A549 (cell line): ENCODE results near the gene ZNRD2. TPM values are rescaled to one million over a fixed set of nuclear protein-coding genes. Genes with fewer than 3 reads are reported as not detected.
A peak's percentile ranks its signal among the peaks of the same experiment; 100 is the strongest.

Experiments used
- ATAC-seq, 2 experiments: fragments of 200-7000 bp in 1 of 2; fragments of >200 bp in 1 of 2; cut with Nextera tagmentation in 1 of 2; cut with Tn5 transposase in 1 of 2; 3 replicates each; pipeline versions ENCODE4 v1.8.0 to v1.9.1; 2018 to 2020; ENCODE audit warnings: mild to moderate bottlenecking in 1 of 2, moderate library complexity in 1 of 2
- CTCF ChIA-PET: fragments of 300-600 bp; sonication (Branson Sonifier 250); formaldehyde crosslinking; extraction: SDS; loops from one replicate; lab custom pipeline; 2021; ENCODE audit warnings: antibody characterized with exemption, inconsistent platforms; lab: Yijun Ruan, JAX
- POLR2A ChIA-PET: fragments of 350-600 bp; formaldehyde crosslinking; extraction: SDS; loops from one replicate; lab custom pipeline; 2021; ENCODE audit warnings: antibody characterized with exemption, inconsistent platforms; lab: Yijun Ruan, JAX
- DNase-seq, 2 experiments: peaks; one replicate each; pipeline versions ENCODE4 v3.0.0 to v3.0.0-alpha.2; 2011 to 2016; ENCODE audit warnings: low read depth in 1 of 2, low spot score in 1 of 2
- FAIRE-seq: peaks from 2 replicates; lab custom pipeline; 2011; peaks lifted over from hg19 to GRCh38; lab: Jason Lieb, UNC
- H3K27ac ChIP-seq, 2 experiments: fragments of >200 bp; sonication (Bioruptor Twin); formaldehyde crosslinking; 3 replicates each; pipeline ENCODE4 v1.5.1; 2016 to 2017
- H3K4me1 ChIP-seq: fragments of >200 bp; sonication (Bioruptor Twin); formaldehyde crosslinking; 3 replicates; pipeline ENCODE4 v1.6.1; 2016
- H3K4me2 ChIP-seq: fragments of >200 bp; sonication (Bioruptor Twin); formaldehyde crosslinking; 3 replicates; pipeline ENCODE4 v1.6.1; 2016
- H3K4me3 ChIP-seq: fragments of >200 bp; sonication (Bioruptor Twin); formaldehyde crosslinking; 3 replicates; pipeline ENCODE4 v1.5.1; 2016
- H3K9me3 ChIP-seq: fragments of >200 bp; sonication (Bioruptor Twin); formaldehyde crosslinking; 3 replicates; pipeline ENCODE4 v1.6.1; 2016
- BHLHE40 ChIP-seq: IDR thresholded peaks from 2 replicates; pipeline ENCODE4 v1.6.1; 2012; ENCODE audit warnings: low read depth, low read length, inconsistent platforms
- CBX2 ChIP-seq: fragments of 200-600 bp; sonication (generic); IDR thresholded peaks from 2 replicates; pipeline ENCODE4 v1.6.1; 2016; ENCODE audit warnings: low read depth, mild to moderate bottlenecking, borderline replicate concordance
- CBX8 ChIP-seq: fragments of 200-600 bp; sonication (generic); IDR thresholded peaks from 2 replicates; pipeline ENCODE4 v1.6.1; 2016
- CEBPB ChIP-seq, 2 experiments: fragments of >200 bp in 1 of 2; sonication (Bioruptor Twin) in 1 of 2; formaldehyde crosslinking in 1 of 2; IDR thresholded peaks; 2 replicates each; pipeline ENCODE4 v1.6.1; 2012 to 2016
- EP300 ChIP-seq, 2 experiments: fragments of >200 bp; sonication (Bioruptor Twin); formaldehyde crosslinking; IDR thresholded peaks; 2 replicates in 1 of 2; 3 replicates in 1 of 2; pipeline ENCODE4 v1.6.1; 2016 to 2017
- FOSL2 ChIP-seq, 2 experiments: fragments of 450-650 bp in 1 of 2; fragments of >200 bp in 1 of 2; sonication (Bioruptor Twin) in 1 of 2; formaldehyde crosslinking; IDR thresholded peaks; 2 replicates each; pipeline versions ENCODE4 v1.5.0 to v1.6.1; 2016 to 2020; ENCODE audit warnings: mild to moderate bottlenecking in 1 of 2, moderate library complexity in 1 of 2
- GATA3 ChIP-seq: IDR thresholded peaks from 2 replicates; pipeline ENCODE4 v1.6.1; 2012; ENCODE audit warnings: borderline replicate concordance
- HDAC2 ChIP-seq: fragments of 200-600 bp; sonication (generic); IDR thresholded peaks from 2 replicates; pipeline ENCODE4 v1.6.1; 2016
- HMGXB4 ChIP-seq: fragments of 250-450 bp; sonication (Bioruptor Pico); IDR thresholded peaks from 2 replicates; pipeline ENCODE4 v1.5.0; 2021; ENCODE audit warnings: mild to moderate bottlenecking, moderate library complexity, borderline replicate concordance
- HOXA7 ChIP-seq: fragments of 250-450 bp; sonication (Bioruptor Pico); IDR thresholded peaks from 2 replicates; pipeline ENCODE4 v1.5.0; 2020; ENCODE audit warnings: mild to moderate bottlenecking, moderate library complexity
- HOXB13 ChIP-seq: fragments of 250-450 bp; sonication (Bioruptor Pico); IDR thresholded peaks from 2 replicates; pipeline ENCODE4 v1.5.0; 2020; ENCODE audit warnings: low read depth, mild to moderate bottlenecking, moderate library complexity
- JUN ChIP-seq, 2 experiments: fragments of >200 bp; sonication (Bioruptor Twin); formaldehyde crosslinking; IDR thresholded peaks; 2 replicates in 1 of 2; 3 replicates in 1 of 2; pipeline ENCODE4 v1.6.1; 2016 to 2017
- JUNB ChIP-seq: fragments of >200 bp; sonication (Bioruptor Twin); formaldehyde crosslinking; IDR thresholded peaks from 2 replicates; pipeline ENCODE4 v1.6.1; 2016
- MAFK ChIP-seq: fragments of 450-650 bp; IDR thresholded peaks from 2 replicates; pipeline ENCODE4 v1.6.1; 2014; ENCODE audit not compliant: partially characterized antibody
- MAZ ChIP-seq: fragments of 150-350 bp; IDR thresholded peaks from 2 replicates; pipeline ENCODE4 v1.6.1; 2014; ENCODE audit warnings: antibody characterized with exemption, low read depth, low read length, borderline replicate concordance
- MYC ChIP-seq: IDR thresholded peaks from 2 replicates; pipeline ENCODE4 v1.6.1; 2012; ENCODE audit warnings: mild to moderate bottlenecking, inconsistent platforms, low read length, improper control_type of control experiment, borderline replicate concordance
- NPAS2 ChIP-seq: fragments of 250-450 bp; sonication (Bioruptor Pico); IDR thresholded peaks from 2 replicates; pipeline ENCODE4 v1.8.0; 2022; ENCODE audit warnings: mild to moderate bottlenecking, moderate library complexity, borderline replicate concordance
- RAD21 ChIP-seq, 2 experiments: fragments of >200 bp in 1 of 2; sonication (Bioruptor Twin) in 1 of 2; formaldehyde crosslinking in 1 of 2; IDR thresholded peaks in 1 of 2; conservative IDR thresholded peaks in 1 of 2; 2 replicates in 1 of 2; 3 replicates in 1 of 2; pipeline ENCODE4 v1.6.1; 2012 to 2018; ENCODE audit warnings: inconsistent platforms in 1 of 2
- RARB ChIP-seq: fragments of 250-450 bp; sonication (Bioruptor Pico); IDR thresholded peaks from 2 replicates; pipeline ENCODE4 v1.8.0; 2021; ENCODE audit warnings: mild to moderate bottlenecking, moderate library complexity
- RFX5 ChIP-seq: fragments of 450-650 bp; IDR thresholded peaks from 2 replicates; pipeline ENCODE4 v1.7.1; 2014; ENCODE audit warnings: antibody characterized with exemption, mild to moderate bottlenecking, moderate library complexity
- RNF2 ChIP-seq: fragments of 200-600 bp; sonication (generic); IDR thresholded peaks from 2 replicates; pipeline ENCODE4 v1.6.1; 2016; ENCODE audit warnings: low read depth, mild to moderate bottlenecking, antibody characterized with exemption, moderate library complexity, borderline replicate concordance
- SMC3 ChIP-seq: fragments of >200 bp; sonication (Bioruptor Twin); formaldehyde crosslinking; IDR thresholded peaks from 3 replicates; pipeline ENCODE4 v1.6.1; 2018; ENCODE audit warnings: inconsistent platforms
- ZC3H11A ChIP-seq: fragments of 450-650 bp; IDR thresholded peaks from 2 replicates; pipeline ENCODE4 v1.6.1; 2014; ENCODE audit warnings: antibody characterized with exemption, mild to moderate bottlenecking
- ZSCAN20 ChIP-seq: fragments of 250-450 bp; sonication (Bioruptor Pico); IDR thresholded peaks from 2 replicates; pipeline ENCODE4 v1.8.0; 2022; ENCODE audit warnings: mild to moderate bottlenecking, moderate library complexity
- WGBS: methylation state at CpG from one replicate; pipeline ENCODE4 v1.1.6; 2017; ENCODE audit errors: missing lambda C conversion rate; 5-methylcytosine and 5-hydroxymethylcytosine counted together
- polyA plus RNA-seq, 4 experiments: library from polyadenylated mRNA; depleted of rRNA in 3 of 4; stranded (reverse); fragments of >200 nt; fragmentation: RNase III in 1 of 4; extraction: RNeasy Plus Mini Kit Qiagen cat#74134 plus additional on column Dnase treatment in 1 of 4; gene quantifications; 2 replicates in 3 of 4; 3 replicates in 1 of 4; pipeline ENCODE4 v1.2.3, GENCODE V29; 2011 to 2017
- TF ChIP-seq, protein P1 (sequence below): fragments of >200 bp; sonication (Bioruptor Twin); formaldehyde crosslinking; IDR thresholded peaks from 3 replicates; pipeline ENCODE4 v1.5.1; 2016
- TF ChIP-seq, protein P2 (sequence below): fragments of 250-450 bp; sonication (Bioruptor Pico); IDR thresholded peaks from 2 replicates; pipeline ENCODE4 v1.5.0; 2020; ENCODE audit warnings: low read depth, mild to moderate bottlenecking, moderate library complexity
- TF ChIP-seq, protein P3 (sequence below): fragments of >200 bp; sonication (Bioruptor Twin); formaldehyde crosslinking; IDR thresholded peaks from 2 replicates; pipeline ENCODE4 v1.6.1; 2016

The ZNRD2 gene
- polyA plus RNA-seq, 2 of the 4 experiments (the other 2 are of a cell fraction), result 28.2 to 66.1 TPM

GRCh38 chr11:65604258-65604657, 34.0 kb downstream of the ZNRD2 start:
- ATAC-seq (no peak), DNase-seq (no peak), FAIRE-seq (no peak)
- CTCF ChIA-PET, result interaction anchor here (0.8 to 20.1 kb wide), 8 partner anchors 13 to 73 kb away, joined by 3 to 249 read pairs (median 4); partner anchors contain the start of genes FAM89B and KCNK7
- Histone ChIP-seq H3K4me2 (no peak overlapping the region), H3K27ac (no peak overlapping the region), H3K4me3 (no peak overlapping the region), H3K4me1 (no peaks in the 10 kb centered on the region; the same call in 2 of the 3 replicates), H3K9me3 (no peaks in the 10 kb centered on the region)
- TF ChIP-seq ZSCAN20 (CRISPR knock-in tag), result no peak
- TF ChIP-seq RFX5, result no peak
- TF ChIP-seq, all 56 proteins: peak for 0
- WGBS, result 92% methylated on average over 1 of the region's 1 CpG
- POLR2A ChIA-PET, result no interaction called here

GRCh38 chr11:65606876-65607613, 36.8 kb downstream of the ZNRD2 start:
- POLR2A ChIA-PET, result no interaction called here
- peak in 1 of 2 experiments; percentile 85; a peak in 3 of 6 replicates for ATAC-seq

DNA sequence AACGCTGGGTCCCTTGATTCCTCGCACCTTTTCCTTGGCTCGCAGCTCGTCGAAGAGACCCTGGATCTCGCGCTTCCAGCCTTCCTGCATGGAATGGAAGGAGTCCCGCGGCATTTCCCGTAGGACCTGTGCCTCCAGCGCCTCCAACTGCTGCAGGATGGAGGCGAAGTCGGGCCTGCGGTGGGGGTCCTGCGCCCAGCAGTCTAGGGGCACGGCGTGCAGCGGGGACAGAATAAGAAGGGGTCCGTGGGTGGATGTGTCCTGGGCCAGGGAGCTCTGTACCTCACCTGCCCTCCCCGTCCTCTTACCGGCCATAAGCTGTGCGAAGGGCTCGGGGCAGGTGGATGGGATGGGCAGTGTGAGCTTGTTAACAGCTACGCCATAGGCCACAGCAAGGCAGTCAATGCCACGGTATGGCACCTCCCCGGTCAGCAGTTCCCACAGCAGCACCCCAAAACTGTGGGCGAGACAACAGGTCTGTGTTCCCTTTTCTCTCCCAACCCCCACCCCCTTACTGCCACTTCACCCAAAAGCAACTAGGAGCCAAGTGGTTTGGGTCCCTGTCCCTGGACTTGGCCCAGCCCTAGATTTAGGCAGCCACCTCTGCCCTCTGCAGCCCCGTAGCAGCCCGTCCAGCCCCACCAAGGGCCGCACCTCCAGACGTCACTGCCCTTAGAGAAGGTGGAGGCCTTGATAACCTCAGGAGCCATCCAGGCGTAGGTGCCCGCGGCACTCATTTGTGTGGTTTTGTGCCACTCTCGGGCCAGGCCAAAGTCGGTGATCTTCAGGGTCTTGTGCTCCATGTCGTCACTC, 37.5 kb downstream of the ZNRD2 start:
- H3K4me3 ChIP-seq, result no peak overlapping the region
- 94% methylated on average over 34 of the region's 37 CpGs for whole genome bisulfite sequencing

More at GRCh38 chr11:65606876-65607613, 36.8 kb downstream of the ZNRD2 start:
- peak; percentile 46 to 70 for DNase-seq
- WGBS, result 94% methylated on average over 63 of the region's 67 CpGs
- Histone ChIP-seq H3K4me3 (no peak overlapping the region), H3K4me2 (no peak overlapping the region), H3K27ac (no peak overlapping the region), H3K4me1 (peaks cover 22% of the 10 kb centered on the region; the same call in 1 of the 3 replicates), H3K9me3 (no peaks in the 10 kb centered on the region)
- no peak for FAIRE-seq
- no peak for TF ChIP-seq HMGXB4 (CRISPR knock-in tag)
- TF ChIP-seq, protein P1, sequence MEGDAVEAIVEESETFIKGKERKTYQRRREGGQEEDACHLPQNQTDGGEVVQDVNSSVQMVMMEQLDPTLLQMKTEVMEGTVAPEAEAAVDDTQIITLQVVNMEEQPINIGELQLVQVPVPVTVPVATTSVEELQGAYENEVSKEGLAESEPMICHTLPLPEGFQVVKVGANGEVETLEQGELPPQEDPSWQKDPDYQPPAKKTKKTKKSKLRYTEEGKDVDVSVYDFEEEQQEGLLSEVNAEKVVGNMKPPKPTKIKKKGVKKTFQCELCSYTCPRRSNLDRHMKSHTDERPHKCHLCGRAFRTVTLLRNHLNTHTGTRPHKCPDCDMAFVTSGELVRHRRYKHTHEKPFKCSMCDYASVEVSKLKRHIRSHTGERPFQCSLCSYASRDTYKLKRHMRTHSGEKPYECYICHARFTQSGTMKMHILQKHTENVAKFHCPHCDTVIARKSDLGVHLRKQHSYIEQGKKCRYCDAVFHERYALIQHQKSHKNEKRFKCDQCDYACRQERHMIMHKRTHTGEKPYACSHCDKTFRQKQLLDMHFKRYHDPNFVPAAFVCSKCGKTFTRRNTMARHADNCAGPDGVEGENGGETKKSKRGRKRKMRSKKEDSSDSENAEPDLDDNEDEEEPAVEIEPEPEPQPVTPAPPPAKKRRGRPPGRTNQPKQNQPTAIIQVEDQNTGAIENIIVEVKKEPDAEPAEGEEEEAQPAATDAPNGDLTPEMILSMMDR, result no peak
- CTCF ChIA-PET, result interaction anchor here (1.0 to 20.1 kb wide), 4 partner anchors 18 to 66 kb away, joined by 3 to 249 read pairs (median 4); partner anchors contain the start of gene KCNK7

GRCh38 chr11:65609229-65609628, 39.0 kb downstream of the ZNRD2 start:
- ATAC-seq, result no peak
- no peak overlapping the region for H3K4me2 ChIP-seq
- POLR2A ChIA-PET, result no interaction called here
- DNase-seq, result no peak
- no peak overlapping the region for H3K4me3 ChIP-seq
- no peaks in the 10 kb centered on the region for H3K9me3 ChIP-seq
- 91% methylated on average over 3 of the region's 3 CpGs for WGBS
- no peak overlapping the region for H3K27ac ChIP-seq
- no peak for FAIRE-seq
- H3K4me1 ChIP-seq, result peaks cover 35% of the 10 kb centered on the region
- TF ChIP-seq RAD21 (conservative IDR thresholded peaks at IDR 0.05 in 1 of 2, IDR thresholded peaks at IDR 0.05 in 1 of 2) (no peak), ZSCAN20 (CRISPR knock-in tag) (no peak), CEBPB (IDR thresholded peaks at IDR 0.05) (no peak), BHLHE40 (no peak), HOXB13 (CRISPR knock-in tag) (no peak), EP300 (IDR thresholded peaks at IDR 0.05) (no peak), SMC3 (no peak), HOXA7 (no peak), CBX2 (no peak), JUN (IDR thresholded peaks at IDR 0.05) (no peak), RARB (CRISPR knock-in tag) (no peak), GATA3 (no peak), MAFK (no peak)
- TF ChIP-seq, protein P2, sequence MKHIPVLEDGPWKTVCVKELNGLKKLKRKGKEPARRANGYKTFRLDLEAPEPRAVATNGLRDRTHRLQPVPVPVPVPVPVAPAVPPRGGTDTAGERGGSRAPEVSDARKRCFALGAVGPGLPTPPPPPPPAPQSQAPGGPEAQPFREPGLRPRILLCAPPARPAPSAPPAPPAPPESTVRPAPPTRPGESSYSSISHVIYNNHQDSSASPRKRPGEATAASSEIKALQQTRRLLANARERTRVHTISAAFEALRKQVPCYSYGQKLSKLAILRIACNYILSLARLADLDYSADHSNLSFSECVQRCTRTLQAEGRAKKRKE (CRISPR knock-in tag), result no peak
- TF ChIP-seq, protein P3, sequence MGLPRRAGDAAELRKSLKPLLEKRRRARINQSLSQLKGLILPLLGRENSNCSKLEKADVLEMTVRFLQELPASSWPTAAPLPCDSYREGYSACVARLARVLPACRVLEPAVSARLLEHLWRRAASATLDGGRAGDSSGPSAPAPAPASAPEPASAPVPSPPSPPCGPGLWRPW, result no peak
- TF ChIP-seq, all 56 proteins: peak for 0
- CTCF ChIA-PET, result interaction anchor here (1.2 to 20.1 kb wide), 6 partner anchors 11 to 276 kb away, joined by 3 to 249 read pairs (median 4); partner anchors contain the start of gene KCNK7

More for the DNA sequence above, 37.5 kb downstream of the ZNRD2 start:
- no peak overlapping the region for H3K4me2 ChIP-seq
- FAIRE-seq (no peak), DNase-seq (no peak), ATAC-seq (no peak)
- TF ChIP-seq JUNB (no peak), MYC (no peak), NPAS2 (CRISPR knock-in tag) (no peak), MAZ (no peak), FOSL2 (IDR thresholded peaks at IDR 0.05) (no peak), FOSL2 (CRISPR knock-in tag; IDR thresholded peaks at IDR 0.05) (no peak), JUN (IDR thresholded peaks at IDR 0.05) (no peak), RFX5 (no peak), ZC3H11A (no peak), RNF2 (no peak), CBX8 (no peak), HDAC2 (no peak)
- ChIA-PET CTCF (interaction anchor here (1.1 to 20.1 kb wide), 4 partner anchors 18 to 66 kb away, joined by 3 to 249 read pairs (median 5); partner anchors contain the start of gene KCNK7), POLR2A (no interaction called here)
- H3K4me1 ChIP-seq, result peaks cover 30% of the 10 kb centered on the region
- no peak overlapping the region for H3K27ac ChIP-seq
- H3K9me3 ChIP-seq, result no peaks in the 10 kb centered on the region
